ENCODE measurements around the gene PLEKHA1. TPM values are rescaled to one million over a fixed set of nuclear protein-coding genes. Genes with fewer than 3 reads are reported as not detected.

PLEKHA1 gene
- total and polyA plus RNA-seq, 2 donors (not counting 3 experiments of a cell fraction or from before 2014, with no cell fraction given): 21.6 to 58.8 TPM

GRCh38 chr10:122348512-122348911, 26.0 kb upstream of the PLEKHA1 start:
- H3K36me3 ChIP-seq (ENCODE audit: control insufficient read depth in 2 of 2, extremely low read depth in 1 of 2, insufficient read depth in 2 of 2, low read length in 2 of 2): no peaks in the 10 kb centered on the region
- H4K20me1 ChIP-seq (replicated peaks; ENCODE audit: control insufficient read depth, extremely low read depth, insufficient read depth, low read length): no peaks in the 10 kb centered on the region
- DNase-seq (ENCODE audit: low read depth, low spot score) (no peak), FAIRE-seq (no peak)
- dilution Hi-C loops (cut with MboI; ENCODE audit: extremely low pct_ligation_motif_present, low sequenced_read_pairs) (no loop called here), intact Hi-C loops (cut with micrococcal nuclease) (no loop called here)
- H3K4me3 ChIP-seq (replicated peaks in 1 of 3; ENCODE audit: insufficient read depth in 1 of 3, low read depth in 1 of 3, low read length in 3 of 3): no peak overlapping the region
- H3K9ac ChIP-seq (replicated peaks; ENCODE audit: extremely low read depth, insufficient read depth, low read length): no peak overlapping the region
- CTCF ChIA-PET: interaction anchor here (1.6 kb wide), 1 partner anchor 86 kb away, joined by 4 read pairs; no protein-coding TSS in a partner anchor
- POLR2A ChIA-PET: no interaction called here
- H2AFZ ChIP-seq (ENCODE audit: low read depth, low read length): no peak overlapping the region
- H3K9me1 ChIP-seq (replicated peaks; ENCODE audit: control insufficient read depth, extremely low read depth, insufficient read depth, low read length): no peaks in the 10 kb centered on the region
- no peaks in the 10 kb centered on the region for H3K79me2 ChIP-seq (ENCODE audit: control insufficient read depth, insufficient read depth, low read length)
- H3K27ac ChIP-seq (ENCODE audit: insufficient read depth, low read depth, low read length): no peak overlapping the region
- TF ChIP-seq CTCF (IDR thresholded peaks at IDR 0.05; ENCODE audit: extremely low read depth in 1 of 2, insufficient read depth in 1 of 2, low read depth in 1 of 2, low read length in 2 of 2): no peak
- TF ChIP-seq JUN (IDR thresholded peaks at IDR 0.05; ENCODE audit: borderline replicate concordance, insufficient read depth, insufficient read length, low read depth): no peak
- no peak for TF ChIP-seq POLR2A (IDR thresholded peaks at IDR 0.05; ENCODE audit: low read depth, low read length)
- no peak for TF ChIP-seq MYC (IDR thresholded peaks at IDR 0.05; ENCODE audit: low read depth, low read length)
- no peak for TF ChIP-seq MAX (IDR thresholded peaks at IDR 0.05; ENCODE audit: insufficient read depth, insufficient read length)
- no peak for TF ChIP-seq FOS (IDR thresholded peaks at IDR 0.05; ENCODE audit: borderline replicate concordance, insufficient read depth, low read length)
- no peak for TF ChIP-seq EZH2 (IDR thresholded peaks at IDR 0.05; ENCODE audit: borderline replicate concordance, low read depth, low read length, severe bottlenecking)
- TF ChIP-seq GATA2 (IDR thresholded peaks at IDR 0.05; ENCODE audit: insufficient read depth, insufficient read length, low read depth, low read length): no peak
- no peak for TF ChIP-seq POLR2AphosphoS5 (IDR thresholded peaks at IDR 0.05; ENCODE audit: insufficient read depth, low read depth, low read length)
- H3K9me3 ChIP-seq (replicated peaks; ENCODE audit: control insufficient read depth, insufficient read depth, low read length): no peaks in the 10 kb centered on the region
- H3K4me2 ChIP-seq (ENCODE audit: insufficient read depth, low read length): no peak overlapping the region
- H3K27me3 ChIP-seq (ENCODE audit: control insufficient read depth in 2 of 2, insufficient read depth in 2 of 2, low read length in 2 of 2): peaks cover 0 to 2% of the 10 kb centered on the region in 2 experiments
- H3K4me1 ChIP-seq (ENCODE audit: control insufficient read depth, extremely low read depth, insufficient read depth, low read length): no peaks in the 10 kb centered on the region
- BruUV-seq (replicated peaks): no TSS peak
